WERI-Rb-1 (cell line): Measurements from ENCODE around the gene COLQ.

Experiments
- DNase-seq: peaks from one replicate; pipeline ENCODE4 v3.0.0-alpha.2; 2020
- H3K27ac ChIP-seq: fragments of 250-450 bp; sonication (Bioruptor Pico); 2 replicates; pipeline ENCODE4 v1.5.1; 2020; ENCODE audit warnings: mild to moderate bottlenecking, moderate library complexity
- H3K27me3 ChIP-seq: fragments of 250-450 bp; sonication (Bioruptor Pico); 2 replicates; pipeline ENCODE4 v1.5.1; 2021; ENCODE audit warnings: mild to moderate bottlenecking, low read depth, moderate library complexity; ENCODE audit not compliant: insufficient read depth, severe bottlenecking
- H3K36me3 ChIP-seq: fragments of 250-450 bp; sonication (Bioruptor Pico); 2 replicates; pipeline ENCODE4 v1.5.1; 2020; ENCODE audit warnings: mild to moderate bottlenecking, moderate library complexity
- H3K4me3 ChIP-seq: 2 replicates; pipeline ENCODE4 v1.5.1; 2011; ENCODE audit warnings: low read depth, mild to moderate bottlenecking, control low read depth, low read length
- H3K9me3 ChIP-seq: fragments of 250-450 bp; sonication (Bioruptor Pico); 2 replicates; pipeline ENCODE4 v1.5.1; 2021; ENCODE audit warnings: mild to moderate bottlenecking, moderate library complexity; ENCODE audit not compliant: severe bottlenecking
- CTCF ChIP-seq: IDR thresholded peaks from 2 replicates; pipeline ENCODE4 v1.5.1; 2011; ENCODE audit warnings: low read depth, mild to moderate bottlenecking, control low read depth, inconsistent platforms, low read length

The COLQ gene

GRCh38 chr3:15456321-15456720, 65.2 kb downstream of the COLQ start:
- H3K9me3 ChIP-seq = no peaks in the 10 kb centered on the region
- no peak overlapping the region for H3K27ac ChIP-seq
- H3K4me3 ChIP-seq = no peak overlapping the region
- H3K27me3 ChIP-seq = no peaks in the 10 kb centered on the region
- no peak for TF ChIP-seq CTCF
- DNase-seq = no peak
- H3K36me3 ChIP-seq = no peaks in the 10 kb centered on the region

GRCh38 chr3:15455756-15456155, 65.8 kb downstream of the COLQ start:
- H3K4me3 ChIP-seq = no peak overlapping the region
- DNase-seq = no peak
- H3K9me3 ChIP-seq = no peaks in the 10 kb centered on the region
- no peak overlapping the region for H3K27ac ChIP-seq
- H3K36me3 ChIP-seq = no peaks in the 10 kb centered on the region
- no peak for TF ChIP-seq CTCF
- H3K27me3 ChIP-seq = no peaks in the 10 kb centered on the region

- TF ChIP-seq CTCF = no peak
- Histone ChIP-seq H3K9me3 (no peaks in the 10 kb centered on the region), H3K27ac (no peak overlapping the region), H3K4me3 (no peak overlapping the region), H3K36me3 (no peaks in the 10 kb centered on the region), H3K27me3 (no peaks in the 10 kb centered on the region)
- DNase-seq = no peak
Measured at GRCh38 chr3:15454965-15455364, 66.5 kb downstream of the COLQ start.

- H3K4me3 ChIP-seq = no peak overlapping the region
- H3K27ac ChIP-seq = no peak overlapping the region
- no peaks in the 10 kb centered on the region for H3K9me3 ChIP-seq
- no peak for DNase-seq
- no peaks in the 10 kb centered on the region for H3K36me3 ChIP-seq
- TF ChIP-seq CTCF = no peak
- no peaks in the 10 kb centered on the region for H3K27me3 ChIP-seq
Measured at GRCh38 chr3:15453991-15454625, 67.4 kb downstream of the COLQ start.

GRCh38 chr3:15453501-15453900, 68.0 kb downstream of the COLQ start:
- H3K9me3 ChIP-seq = no peaks in the 10 kb centered on the region
- TF ChIP-seq CTCF = no peak
- no peak overlapping the region for H3K27ac ChIP-seq
- no peaks in the 10 kb centered on the region for H3K27me3 ChIP-seq
- no peaks in the 10 kb centered on the region for H3K36me3 ChIP-seq
- no peak overlapping the region for H3K4me3 ChIP-seq
- no peak for DNase-seq

- no peaks in the 10 kb centered on the region for H3K9me3 ChIP-seq
- H3K4me3 ChIP-seq = no peak overlapping the region
- no peak for TF ChIP-seq CTCF
- H3K27me3 ChIP-seq = no peaks in the 10 kb centered on the region
- H3K27ac ChIP-seq = no peak overlapping the region
- no peaks in the 10 kb centered on the region for H3K36me3 ChIP-seq
- DNase-seq = no peak
Measured at GRCh38 chr3:15452961-15453360, 68.5 kb downstream of the COLQ start.
